HG03432 (cell line): ENCODE results near the gene NRP1.

ENCODE experiments used
- ATAC-seq: cut with Tn5 transposase; IDR thresholded peaks from one replicate; pipeline ENCODE4 v1.9.1; 2021; ENCODE audit warnings: mild to moderate bottlenecking, moderate library complexity; ENCODE audit not compliant: unreplicated experiment

NRP1 gene

DNA sequence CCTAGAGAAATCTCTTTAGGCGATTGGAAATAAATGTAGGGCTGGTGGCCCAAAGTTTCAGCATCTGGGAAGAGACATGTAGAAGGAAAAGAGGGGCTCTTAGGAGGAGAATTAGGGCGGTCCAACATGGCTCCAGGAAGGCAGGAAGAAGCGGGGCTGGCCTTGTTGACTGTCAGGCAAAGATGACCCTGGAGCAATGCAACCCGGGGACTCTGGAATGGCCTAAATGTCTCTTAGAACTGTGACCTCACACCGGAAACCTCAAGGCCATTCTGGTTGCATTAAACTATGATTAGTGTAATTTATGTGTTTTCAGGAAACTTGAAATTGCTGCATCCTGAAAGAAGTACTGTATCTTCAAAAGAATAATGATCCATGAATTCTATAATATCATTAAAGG, 66.8 kb downstream of the NRP1 start:
- ATAC-seq, result no peak

GRCh38 chr10:33265621-33266020, 68.8 kb downstream of the NRP1 start:
- no peak for ATAC-seq

DNA sequence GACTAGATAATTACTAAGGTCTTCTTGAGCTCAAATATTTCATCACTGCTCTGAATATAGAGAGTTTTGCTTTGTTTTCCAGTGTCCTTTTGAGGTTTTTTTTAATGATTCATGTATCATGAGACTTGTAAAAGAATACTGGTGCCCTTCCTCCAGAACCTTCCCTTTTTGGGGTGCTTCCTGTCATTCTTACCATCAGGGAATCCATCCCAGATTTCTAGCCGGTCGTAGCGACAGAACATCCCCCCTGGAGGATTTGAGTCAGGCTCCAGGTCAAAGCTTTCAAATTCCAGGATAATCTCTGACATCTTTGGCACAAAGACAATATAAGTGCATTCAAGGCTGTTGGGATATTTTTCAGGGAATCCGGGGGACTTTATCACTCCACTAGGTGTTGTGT, 71.0 kb downstream of the NRP1 start:
- no peak for ATAC-seq

DNA sequence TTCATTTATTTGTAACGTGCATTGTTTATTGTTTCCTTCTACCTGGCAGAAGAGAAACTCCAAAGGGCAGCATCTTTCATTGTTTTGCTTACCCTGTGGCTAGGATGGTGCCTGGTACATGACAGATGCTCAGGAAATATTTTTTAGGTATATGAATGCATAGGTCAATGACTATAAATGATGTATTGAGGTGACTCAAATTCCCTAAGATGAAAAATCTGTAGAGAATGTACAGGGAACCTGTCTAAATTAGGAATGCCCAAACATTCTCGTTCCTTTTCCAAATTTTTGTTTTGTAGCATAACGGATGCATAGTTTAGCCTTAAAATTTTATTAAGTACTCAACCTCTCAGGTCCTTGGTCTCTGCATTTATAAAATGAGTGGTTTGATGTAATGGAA, 71.6 kb downstream of the NRP1 start:
- no peak for ATAC-seq

DNA sequence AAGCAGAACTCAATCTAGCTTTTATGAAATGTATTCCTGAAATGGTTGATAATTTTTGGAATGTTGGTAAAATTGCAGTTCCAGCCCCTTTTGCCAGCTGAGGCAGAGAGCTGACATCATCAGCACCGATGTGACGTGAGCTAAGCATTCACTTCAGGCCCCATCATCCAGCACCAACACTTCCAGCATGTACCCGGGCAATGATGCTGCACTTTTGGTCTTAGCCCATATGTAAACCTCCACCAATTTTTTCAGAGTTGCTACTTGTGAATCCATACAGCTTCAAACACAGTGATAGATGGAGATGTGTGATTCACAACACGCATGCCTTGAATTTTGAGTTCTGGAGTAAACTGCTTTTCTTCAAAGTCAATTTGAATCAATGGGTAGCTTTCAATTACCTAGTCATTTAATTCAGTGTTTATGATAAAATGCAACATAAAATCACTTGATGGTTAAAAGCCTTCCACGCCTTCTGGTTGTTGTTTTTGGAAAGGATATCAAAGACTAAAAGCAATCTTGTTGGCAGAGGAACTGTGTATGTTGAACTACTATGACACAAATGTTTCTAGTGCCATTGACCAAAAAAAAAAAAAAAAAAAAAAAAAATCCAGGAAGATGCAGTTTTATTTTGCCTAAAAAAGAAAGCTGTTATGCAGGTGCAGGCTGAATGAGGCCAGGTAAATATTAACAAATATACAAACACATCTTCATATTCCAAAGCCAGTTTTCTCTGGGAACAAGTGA, 73.9 kb downstream of the NRP1 start:
- ATAC-seq, result no peak

DNA sequence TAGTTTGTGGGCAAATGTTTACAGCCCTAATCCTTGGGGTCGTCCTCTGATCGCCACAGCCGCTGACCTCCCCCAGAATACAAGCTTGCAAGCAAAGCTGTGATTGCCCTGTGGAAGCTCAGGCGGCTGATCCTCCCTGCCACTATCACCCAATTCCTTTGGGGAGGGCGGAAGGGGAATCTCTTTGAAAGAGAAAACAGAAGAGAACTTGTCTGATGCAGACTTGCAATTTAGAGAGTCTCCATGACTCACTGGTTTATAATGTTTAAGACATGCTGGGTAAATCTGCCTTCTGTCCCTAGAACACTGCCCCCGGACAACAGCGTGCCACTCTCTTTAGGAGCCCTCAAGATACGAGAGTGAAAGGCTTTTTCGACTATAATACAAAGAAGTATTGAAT, 75.5 kb downstream of the NRP1 start:
- no peak for ATAC-seq

- no peak for ATAC-seq
These were observed 76.9 kb downstream of the NRP1 start for GRCh38 chr10:33257439-33258080.

DNA sequence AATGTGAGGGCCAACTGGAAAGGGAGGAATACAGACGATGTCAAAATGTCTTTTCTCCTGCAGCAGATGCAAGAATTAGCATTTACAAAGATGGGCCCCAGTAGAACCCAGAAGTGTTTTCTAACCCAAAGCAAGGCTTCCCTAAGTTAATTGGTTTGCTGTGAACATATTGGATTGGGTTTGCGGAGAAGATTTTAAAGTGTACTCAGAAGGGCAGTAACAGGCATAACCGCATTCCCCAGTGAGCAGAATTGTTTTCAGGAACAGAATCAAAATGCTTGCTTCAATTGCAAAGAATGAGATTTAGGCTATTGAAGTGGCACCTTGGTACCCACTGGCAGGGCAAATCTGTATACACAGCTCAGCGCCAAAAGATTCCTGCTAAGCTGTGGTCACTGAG, 78.0 kb downstream of the NRP1 start:
- no peak for ATAC-seq

GRCh38 chr10:33254556-33255160, 79.8 kb downstream of the NRP1 start:
- ATAC-seq, result no peak

DNA sequence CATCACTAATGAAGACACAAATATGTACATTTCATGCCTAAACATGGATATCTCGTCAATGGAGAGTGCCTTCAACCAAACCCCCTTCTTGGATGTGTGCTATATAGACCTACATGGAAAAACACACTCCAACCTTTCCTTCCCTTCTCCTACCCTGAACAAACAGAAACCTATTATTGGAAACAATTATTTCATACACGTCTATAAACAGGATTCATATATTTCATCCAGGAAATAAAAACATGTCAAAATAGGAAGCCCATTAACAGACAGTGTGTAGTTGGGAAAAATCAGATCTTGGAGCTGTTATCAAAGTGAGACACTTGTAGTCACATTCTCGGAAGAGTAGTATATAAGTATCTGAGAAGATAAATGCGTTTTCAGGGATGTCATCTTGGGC, 81.1 kb downstream of the NRP1 start:
- no peak for ATAC-seq

DNA sequence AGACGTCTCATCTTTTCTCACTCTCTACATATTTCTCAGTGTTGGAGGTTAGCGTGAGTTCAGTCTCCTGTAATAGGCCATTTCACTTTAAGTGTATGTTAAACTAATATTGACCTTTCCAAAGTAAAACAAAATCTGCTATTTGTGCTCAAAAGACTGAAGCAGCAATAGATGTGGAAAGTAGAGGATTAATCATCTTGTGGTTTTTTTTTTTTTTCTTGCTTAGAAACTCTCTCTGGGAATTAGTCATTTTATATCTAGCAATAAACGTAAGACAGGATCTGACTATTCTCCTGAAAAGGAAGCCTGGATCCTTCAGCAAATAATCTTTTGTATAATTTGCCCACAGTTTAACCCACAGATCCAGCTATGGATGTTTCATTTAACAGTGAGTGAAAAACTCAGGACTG, 81.7 kb downstream of the NRP1 start:
- no peak for ATAC-seq

- ATAC-seq, result no peak
These were observed 82.1 kb downstream of the NRP1 start for GRCh38 chr10:33252324-33252723.

- no peak for ATAC-seq
These were observed 84.7 kb downstream of the NRP1 start for GRCh38 chr10:33249659-33250345.

GRCh38 chr10:33249137-33249536, 85.3 kb downstream of the NRP1 start:
- ATAC-seq, result no peak

DNA sequence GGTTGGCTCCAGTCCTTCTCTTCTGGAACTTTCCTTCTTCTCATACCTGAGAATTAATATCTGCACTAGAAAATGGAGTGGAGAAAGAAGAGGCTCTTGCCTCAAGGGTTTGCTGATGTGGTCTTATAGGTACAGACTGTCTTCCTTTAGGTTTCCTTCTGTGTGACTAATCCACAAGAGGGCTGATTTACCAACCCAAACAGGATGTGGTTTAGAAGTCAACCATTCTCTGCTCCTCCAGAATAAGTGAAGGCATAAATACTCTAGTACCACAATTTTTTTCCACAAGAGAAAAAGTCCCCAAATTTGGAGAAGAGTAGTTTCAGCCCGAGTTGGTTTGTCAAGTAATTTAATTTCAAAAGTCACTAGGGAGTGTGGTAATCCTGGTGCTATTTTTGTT, 85.8 kb downstream of the NRP1 start:
- ATAC-seq, result peak; percentile 65

- no peak for ATAC-seq
These were observed 87.1 kb downstream of the NRP1 start for GRCh38 chr10:33247221-33247922.

GRCh38 chr10:33245343-33245742, 89.1 kb downstream of the NRP1 start:
- no peak for ATAC-seq

- ATAC-seq, result peak; percentile 51
These were observed 90.0 kb downstream of the NRP1 start for GRCh38 chr10:33244354-33244967.

DNA sequence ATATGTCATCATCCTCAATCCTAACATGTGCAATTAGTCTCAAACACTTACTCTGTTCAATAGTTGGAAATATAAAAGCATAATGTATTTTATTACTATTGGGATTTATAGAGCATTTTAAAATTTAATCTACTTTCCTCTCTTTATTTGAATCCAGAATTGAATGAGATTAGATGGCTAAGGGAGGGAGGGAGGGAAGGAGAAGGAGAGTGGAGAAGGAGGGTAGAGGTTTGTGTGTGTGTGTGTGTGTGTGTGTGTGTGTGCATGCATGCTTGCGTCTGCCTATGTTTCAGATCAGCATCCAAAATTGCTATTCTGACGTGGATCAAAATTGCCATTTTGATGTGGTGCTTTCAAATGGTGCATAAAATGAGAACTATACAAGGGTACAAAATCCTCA, 90.8 kb downstream of the NRP1 start:
- ATAC-seq, result no peak

- no peak for ATAC-seq
These were observed 91.5 kb downstream of the NRP1 start for GRCh38 chr10:33242931-33243330.

GRCh38 chr10:33241351-33241750, 93.1 kb downstream of the NRP1 start:
- ATAC-seq, result no peak
